ENCODE measurements around the gene GTF3C5.
"Not testable (repeated sequence)": the region's sequence is repeated elsewhere in the genome, so short reads cannot be mapped to it uniquely, and the experiment has no call there.

DNA sequence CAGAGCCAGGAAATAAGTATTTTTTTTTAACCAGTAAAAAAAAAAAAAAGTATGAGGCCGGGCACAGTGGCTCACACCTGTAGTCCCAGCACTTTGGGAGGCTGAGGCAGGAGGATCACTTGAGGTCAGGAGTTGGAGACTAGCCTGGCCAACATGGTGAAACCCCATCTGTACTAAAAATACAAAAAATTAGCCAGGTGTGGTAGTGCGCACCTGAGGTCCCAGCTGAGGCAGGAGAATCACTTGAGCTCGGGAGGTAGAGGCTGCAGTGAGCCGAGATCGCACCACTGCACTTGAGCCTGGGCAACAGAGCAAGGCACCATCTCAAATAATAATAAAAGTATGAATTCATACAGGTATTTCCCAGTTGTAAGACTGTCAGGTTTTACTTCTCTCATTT is 41.4 kb downstream of the GTF3C5 start:
- TF ChIP-seq, protein P1, sequence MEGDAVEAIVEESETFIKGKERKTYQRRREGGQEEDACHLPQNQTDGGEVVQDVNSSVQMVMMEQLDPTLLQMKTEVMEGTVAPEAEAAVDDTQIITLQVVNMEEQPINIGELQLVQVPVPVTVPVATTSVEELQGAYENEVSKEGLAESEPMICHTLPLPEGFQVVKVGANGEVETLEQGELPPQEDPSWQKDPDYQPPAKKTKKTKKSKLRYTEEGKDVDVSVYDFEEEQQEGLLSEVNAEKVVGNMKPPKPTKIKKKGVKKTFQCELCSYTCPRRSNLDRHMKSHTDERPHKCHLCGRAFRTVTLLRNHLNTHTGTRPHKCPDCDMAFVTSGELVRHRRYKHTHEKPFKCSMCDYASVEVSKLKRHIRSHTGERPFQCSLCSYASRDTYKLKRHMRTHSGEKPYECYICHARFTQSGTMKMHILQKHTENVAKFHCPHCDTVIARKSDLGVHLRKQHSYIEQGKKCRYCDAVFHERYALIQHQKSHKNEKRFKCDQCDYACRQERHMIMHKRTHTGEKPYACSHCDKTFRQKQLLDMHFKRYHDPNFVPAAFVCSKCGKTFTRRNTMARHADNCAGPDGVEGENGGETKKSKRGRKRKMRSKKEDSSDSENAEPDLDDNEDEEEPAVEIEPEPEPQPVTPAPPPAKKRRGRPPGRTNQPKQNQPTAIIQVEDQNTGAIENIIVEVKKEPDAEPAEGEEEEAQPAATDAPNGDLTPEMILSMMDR (IDR thresholded peaks at IDR 0.05; ENCODE audit: insufficient read depth, low read depth, low read length): not testable (repeated sequence)
- not testable (repeated sequence) for TF ChIP-seq EZH2 (IDR thresholded peaks at IDR 0.05; ENCODE audit: insufficient read depth, low read length)
